PC-3 (cell line): ENCODE measurements around the gene SCGB1A1. TPM values are rescaled to one million over a fixed set of nuclear protein-coding genes. Genes with fewer than 3 reads are reported as not detected.

Source experiments
- ATAC-seq: fragments of 200-7000 bp; cut with Tn5 transposase; 2 replicates; pipeline ENCODE4 v1.9.1; 2020; ENCODE audit warnings: mild to moderate bottlenecking, moderate library complexity
- BruUV-seq: library from RNA; stranded (reverse); fragments of 400-500 nt; replicated peaks from 2 replicates; lab custom pipeline; 2021; lab: Mats Ljungman, UMichigan
- CTCF ChIA-PET: fragments of 300-600 bp; sonication (Branson Sonifier 250); formaldehyde crosslinking; loops from one replicate; lab custom pipeline; 2022; ENCODE audit warnings: antibody characterized with exemption; lab: Charles Lee
- POLR2A ChIA-PET: fragments of 300-600 bp; sonication (Branson Sonifier 250); formaldehyde crosslinking; loops from one replicate; lab custom pipeline; 2022; ENCODE audit warnings: antibody characterized with exemption; ENCODE audit not compliant: unreplicated experiment; lab: Charles Lee
- DNase-seq: peaks from one replicate; pipeline ENCODE4 v3.0.0-alpha.2; 2015
- H2AFZ ChIP-seq: fragments of 300-600 bp; sonication (generic); 2 replicates; pipeline ENCODE4 v1.6.0; 2016; ENCODE audit warnings: antibody characterized with exemption, low read length
- H3F3A ChIP-seq: fragments of 300-600 bp; sonication (generic); one replicate; pipeline ENCODE4 v1.6.0; 2017; ENCODE audit warnings: antibody characterized with exemption, low read length, control low read depth, mild to moderate bottlenecking; ENCODE audit not compliant: unreplicated experiment
- H3K27ac ChIP-seq: fragments of 300-600 bp; sonication (generic); 2 replicates; pipeline ENCODE4 v1.5.1; 2016; ENCODE audit warnings: mild to moderate bottlenecking, low read length
- H3K27me3 ChIP-seq: fragments of 300-600 bp; sonication (generic); 2 replicates; pipeline ENCODE4 v1.6.1; 2016; ENCODE audit warnings: low read length, mixed read lengths
- H3K36me3 ChIP-seq: fragments of 300-600 bp; sonication (generic); 2 replicates; pipeline ENCODE4 v1.6.1; 2016; ENCODE audit warnings: low read depth, mixed run types, low read length, mixed read lengths
- H3K4me1 ChIP-seq: fragments of 300-600 bp; sonication (generic); 2 replicates; pipeline ENCODE4 v1.5.1; 2016; ENCODE audit warnings: low read length; ENCODE audit not compliant: insufficient read depth
- H3K4me2 ChIP-seq: fragments of 300-600 bp; sonication (generic); 2 replicates; pipeline ENCODE4 v1.6.0; 2016; ENCODE audit warnings: low read length
- H3K4me3 ChIP-seq: fragments of 300-600 bp; sonication (generic); 2 replicates; pipeline ENCODE4 v1.5.1; 2016; ENCODE audit warnings: mild to moderate bottlenecking, low read length, mixed read lengths
- H3K79me2 ChIP-seq: fragments of 300-600 bp; sonication (generic); 2 replicates; pipeline ENCODE4 v1.6.1; 2017; ENCODE audit warnings: low read length, mixed read lengths
- H3K9ac ChIP-seq: fragments of 300-600 bp; sonication (generic); 2 replicates; pipeline ENCODE4 v1.6.0; 2016; ENCODE audit warnings: mild to moderate bottlenecking, low read length
- H3K9me2 ChIP-seq: fragments of 300-600 bp; sonication (generic); replicated peaks from 2 replicates; pipeline ENCODE4 v1.6.1; 2016; ENCODE audit warnings: mixed run types, low read length, mixed read lengths
- H3K9me3 ChIP-seq: fragments of 300-600 bp; sonication (generic); 2 replicates; pipeline ENCODE4 v1.6.1; 2016; ENCODE audit warnings: low read length, mixed read lengths
- H4K20me1 ChIP-seq: fragments of 300-600 bp; sonication (generic); 2 replicates; pipeline ENCODE4 v1.6.1; 2016; ENCODE audit warnings: low read length, mixed read lengths
- EZH2 ChIP-seq: fragments of 300-600 bp; sonication (generic); IDR thresholded peaks from one replicate; pipeline ENCODE4 v1.6.1; 2017; ENCODE audit warnings: antibody characterized with exemption, mild to moderate bottlenecking, low read length; ENCODE audit not compliant: unreplicated experiment
- EZH2phosphoT487 ChIP-seq: fragments of 300-600 bp; sonication (generic); IDR thresholded peaks from 2 replicates; pipeline ENCODE4 v1.6.1; 2018; ENCODE audit warnings: mild to moderate bottlenecking, antibody characterized with exemption, low read length, borderline replicate concordance
- intact Hi-C: fragments of 100-400 bp; cut with micrococcal nuclease; formaldehyde crosslinking; loops from 2 replicates; pipeline ENCODE4 v1.9.0; 2023
- total RNA-seq: library from RNA; depleted of rRNA; stranded (reverse); fragments of >200 nt; gene quantifications from 2 replicates; pipeline ENCODE4 v1.2.3, GENCODE V29; 2014
- TF ChIP-seq, protein P1 (sequence below): fragments of 300-600 bp; sonication (generic); conservative IDR thresholded peaks from 2 replicates; pipeline ENCODE4 v1.5.1; 2017; ENCODE audit warnings: antibody characterized with exemption, low read depth, mild to moderate bottlenecking, low read length

Gene SCGB1A1
- total RNA-seq, 1 experiment from 2014 or later: not detected

- intact Hi-C loops: no loop called here
- no TSS peak for BruUV-seq
- DNase-seq (no peak), ATAC-seq (no peak)
- Histone ChIP-seq H3K9ac (no peak overlapping the region), H3F3A (no peaks in the 10 kb centered on the region), H3K9me2 (no peaks in the 10 kb centered on the region), H3K27ac (no peak overlapping the region), H3K4me3 (no peak overlapping the region), H3K9me3 (no peaks in the 10 kb centered on the region), H3K4me2 (no peak overlapping the region), H2AFZ (no peak overlapping the region), H3K27me3 (no peaks in the 10 kb centered on the region), H3K79me2 (no peaks in the 10 kb centered on the region), H3K4me1 (no peaks in the 10 kb centered on the region), H4K20me1 (no peaks in the 10 kb centered on the region), H3K36me3 (no peaks in the 10 kb centered on the region)
- POLR2A ChIA-PET: no interaction called here
- CTCF ChIA-PET: no interaction called here
- no peak for TF ChIP-seq EZH2
- TF ChIP-seq EZH2phosphoT487: no peak
- TF ChIP-seq, protein P1, sequence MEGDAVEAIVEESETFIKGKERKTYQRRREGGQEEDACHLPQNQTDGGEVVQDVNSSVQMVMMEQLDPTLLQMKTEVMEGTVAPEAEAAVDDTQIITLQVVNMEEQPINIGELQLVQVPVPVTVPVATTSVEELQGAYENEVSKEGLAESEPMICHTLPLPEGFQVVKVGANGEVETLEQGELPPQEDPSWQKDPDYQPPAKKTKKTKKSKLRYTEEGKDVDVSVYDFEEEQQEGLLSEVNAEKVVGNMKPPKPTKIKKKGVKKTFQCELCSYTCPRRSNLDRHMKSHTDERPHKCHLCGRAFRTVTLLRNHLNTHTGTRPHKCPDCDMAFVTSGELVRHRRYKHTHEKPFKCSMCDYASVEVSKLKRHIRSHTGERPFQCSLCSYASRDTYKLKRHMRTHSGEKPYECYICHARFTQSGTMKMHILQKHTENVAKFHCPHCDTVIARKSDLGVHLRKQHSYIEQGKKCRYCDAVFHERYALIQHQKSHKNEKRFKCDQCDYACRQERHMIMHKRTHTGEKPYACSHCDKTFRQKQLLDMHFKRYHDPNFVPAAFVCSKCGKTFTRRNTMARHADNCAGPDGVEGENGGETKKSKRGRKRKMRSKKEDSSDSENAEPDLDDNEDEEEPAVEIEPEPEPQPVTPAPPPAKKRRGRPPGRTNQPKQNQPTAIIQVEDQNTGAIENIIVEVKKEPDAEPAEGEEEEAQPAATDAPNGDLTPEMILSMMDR: no peak
Observed at GRCh38 chr11:62387381-62387780, 31.5 kb upstream of the SCGB1A1 start.

DNA sequence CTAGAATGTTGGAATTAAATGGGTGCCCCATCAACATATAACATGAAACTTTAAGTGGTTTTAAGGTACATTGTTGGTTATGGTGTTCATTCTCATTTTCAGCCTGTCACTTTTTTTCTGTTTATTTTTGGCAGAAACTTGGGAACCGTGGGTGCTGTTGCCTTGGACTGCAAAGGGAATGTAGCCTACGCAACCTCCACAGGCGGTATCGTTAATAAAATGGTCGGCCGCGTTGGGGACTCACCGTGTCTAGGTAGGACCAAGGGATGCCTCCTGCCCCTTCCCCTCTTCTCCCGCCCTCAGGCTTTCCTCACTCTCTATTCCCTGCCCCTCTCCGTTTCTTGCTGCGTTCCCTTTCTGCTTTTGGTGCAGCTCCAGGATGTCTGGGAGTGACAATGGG, 29.8 kb upstream of the SCGB1A1 start:
- Histone ChIP-seq H3K4me2 (no peak overlapping the region), H4K20me1 (no peaks in the 10 kb centered on the region), H3K79me2 (no peaks in the 10 kb centered on the region), H3K9ac (no peak overlapping the region), H3K9me3 (no peaks in the 10 kb centered on the region), H3K27me3 (no peaks in the 10 kb centered on the region), H3K9me2 (no peaks in the 10 kb centered on the region), H3K36me3 (no peaks in the 10 kb centered on the region), H3K27ac (no peak overlapping the region), H3K4me3 (no peak overlapping the region), H3F3A (no peaks in the 10 kb centered on the region), H3K4me1 (peaks cover 12% of the 10 kb centered on the region), H2AFZ (no peak overlapping the region)
- ATAC-seq (no peak), DNase-seq (no peak)
- BruUV-seq: no TSS peak
- CTCF ChIA-PET: interaction anchor here (0.6 kb wide), 1 partner anchor 171 kb away, joined by 3 read pairs; no protein-coding TSS in a partner anchor
- TF ChIP-seq, protein P1: no peak
- TF ChIP-seq EZH2phosphoT487 (no peak), EZH2 (no peak)
- intact Hi-C loops: no loop called here
- POLR2A ChIA-PET: no interaction called here

GRCh38 chr11:62390237-62390636, 28.6 kb upstream of the SCGB1A1 start:
- ATAC-seq: no peak
- intact Hi-C loops: loop anchor here (10.0 kb wide), 1 partner anchor 305 kb away; no protein-coding TSS in a partner anchor
- Histone ChIP-seq H3K27ac (no peak overlapping the region), H4K20me1 (no peaks in the 10 kb centered on the region), H3K4me3 (no peak overlapping the region), H3K9me3 (no peaks in the 10 kb centered on the region), H3K27me3 (no peaks in the 10 kb centered on the region), H3K4me1 (peaks cover 14% of the 10 kb centered on the region), H3K36me3 (no peaks in the 10 kb centered on the region), H2AFZ (no peak overlapping the region), H3K9ac (no peak overlapping the region), H3F3A (no peaks in the 10 kb centered on the region), H3K9me2 (no peaks in the 10 kb centered on the region), H3K79me2 (no peaks in the 10 kb centered on the region), H3K4me2 (no peak overlapping the region)
- POLR2A ChIA-PET: no interaction called here
- no TSS peak for BruUV-seq
- CTCF ChIA-PET: no interaction called here
- TF ChIP-seq, protein P1: no peak
- no peak for TF ChIP-seq EZH2
- TF ChIP-seq EZH2phosphoT487: no peak
- DNase-seq: no peak
